Measurements from ENCODE around the gene UAP1L1. TPM values are rescaled to one million over a fixed set of nuclear protein-coding genes. Genes with fewer than 3 reads are reported as not detected.

The UAP1L1 gene
- total and polyA plus RNA-seq, 4 donors: 0.35 to 2.3 (median 1.7) TPM

DNA sequence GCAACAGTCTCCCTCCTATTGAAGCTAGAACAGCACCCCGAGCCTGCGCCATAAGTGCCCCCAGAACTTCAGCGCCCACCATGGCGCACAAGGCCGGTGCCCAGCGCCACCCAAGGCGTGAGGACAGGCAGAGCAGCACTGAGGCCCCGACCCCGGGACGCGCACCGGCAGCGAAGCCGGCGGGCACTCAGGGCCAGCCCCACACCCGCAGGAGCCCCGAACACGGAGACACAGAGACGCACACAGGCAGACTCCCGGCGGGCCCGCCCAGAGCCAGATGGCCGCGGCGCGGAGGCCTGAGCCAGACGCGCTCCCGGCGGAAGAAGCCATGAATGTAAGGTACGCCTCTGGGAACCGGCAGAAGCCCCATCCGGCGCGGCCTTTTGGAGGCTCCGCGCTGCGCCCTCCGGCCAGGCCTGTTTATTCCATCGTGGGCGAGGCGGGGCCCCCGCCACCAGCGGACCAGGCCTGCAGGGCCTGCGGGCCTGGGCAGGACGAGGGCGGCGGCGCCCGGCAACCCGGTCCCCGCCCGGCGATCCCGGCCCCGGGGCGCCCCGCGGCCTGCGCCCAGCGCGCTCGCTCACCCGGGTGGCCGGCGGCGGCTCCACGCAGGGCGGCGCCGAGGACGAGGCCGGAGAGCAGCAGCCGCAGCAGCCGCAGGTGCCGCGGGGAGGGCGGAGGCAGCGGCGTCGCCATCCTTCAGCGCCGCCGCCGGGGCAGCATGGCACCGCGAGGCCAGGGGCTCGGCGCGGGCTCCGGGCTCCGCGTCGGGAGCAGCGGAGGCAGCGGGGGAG lies 31.8 kb upstream of the UAP1L1 start (continued):
- TF ChIP-seq, protein P1, sequence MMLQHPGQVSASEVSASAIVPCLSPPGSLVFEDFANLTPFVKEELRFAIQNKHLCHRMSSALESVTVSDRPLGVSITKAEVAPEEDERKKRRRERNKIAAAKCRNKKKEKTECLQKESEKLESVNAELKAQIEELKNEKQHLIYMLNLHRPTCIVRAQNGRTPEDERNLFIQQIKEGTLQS (IDR thresholded peaks at IDR 0.05): no peak
- no peak for TF ChIP-seq GABPA (IDR thresholded peaks at IDR 0.05 in 1 of 2, conservative IDR thresholded peaks at IDR 0.05 in 1 of 2)
- TF ChIP-seq, protein P2, sequence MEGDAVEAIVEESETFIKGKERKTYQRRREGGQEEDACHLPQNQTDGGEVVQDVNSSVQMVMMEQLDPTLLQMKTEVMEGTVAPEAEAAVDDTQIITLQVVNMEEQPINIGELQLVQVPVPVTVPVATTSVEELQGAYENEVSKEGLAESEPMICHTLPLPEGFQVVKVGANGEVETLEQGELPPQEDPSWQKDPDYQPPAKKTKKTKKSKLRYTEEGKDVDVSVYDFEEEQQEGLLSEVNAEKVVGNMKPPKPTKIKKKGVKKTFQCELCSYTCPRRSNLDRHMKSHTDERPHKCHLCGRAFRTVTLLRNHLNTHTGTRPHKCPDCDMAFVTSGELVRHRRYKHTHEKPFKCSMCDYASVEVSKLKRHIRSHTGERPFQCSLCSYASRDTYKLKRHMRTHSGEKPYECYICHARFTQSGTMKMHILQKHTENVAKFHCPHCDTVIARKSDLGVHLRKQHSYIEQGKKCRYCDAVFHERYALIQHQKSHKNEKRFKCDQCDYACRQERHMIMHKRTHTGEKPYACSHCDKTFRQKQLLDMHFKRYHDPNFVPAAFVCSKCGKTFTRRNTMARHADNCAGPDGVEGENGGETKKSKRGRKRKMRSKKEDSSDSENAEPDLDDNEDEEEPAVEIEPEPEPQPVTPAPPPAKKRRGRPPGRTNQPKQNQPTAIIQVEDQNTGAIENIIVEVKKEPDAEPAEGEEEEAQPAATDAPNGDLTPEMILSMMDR (IDR thresholded peaks at IDR 0.05; ENCODE audit: low read depth, low read length, missing input control): no peak
- no peak for TF ChIP-seq SP1 (IDR thresholded peaks at IDR 0.05)

DNA sequence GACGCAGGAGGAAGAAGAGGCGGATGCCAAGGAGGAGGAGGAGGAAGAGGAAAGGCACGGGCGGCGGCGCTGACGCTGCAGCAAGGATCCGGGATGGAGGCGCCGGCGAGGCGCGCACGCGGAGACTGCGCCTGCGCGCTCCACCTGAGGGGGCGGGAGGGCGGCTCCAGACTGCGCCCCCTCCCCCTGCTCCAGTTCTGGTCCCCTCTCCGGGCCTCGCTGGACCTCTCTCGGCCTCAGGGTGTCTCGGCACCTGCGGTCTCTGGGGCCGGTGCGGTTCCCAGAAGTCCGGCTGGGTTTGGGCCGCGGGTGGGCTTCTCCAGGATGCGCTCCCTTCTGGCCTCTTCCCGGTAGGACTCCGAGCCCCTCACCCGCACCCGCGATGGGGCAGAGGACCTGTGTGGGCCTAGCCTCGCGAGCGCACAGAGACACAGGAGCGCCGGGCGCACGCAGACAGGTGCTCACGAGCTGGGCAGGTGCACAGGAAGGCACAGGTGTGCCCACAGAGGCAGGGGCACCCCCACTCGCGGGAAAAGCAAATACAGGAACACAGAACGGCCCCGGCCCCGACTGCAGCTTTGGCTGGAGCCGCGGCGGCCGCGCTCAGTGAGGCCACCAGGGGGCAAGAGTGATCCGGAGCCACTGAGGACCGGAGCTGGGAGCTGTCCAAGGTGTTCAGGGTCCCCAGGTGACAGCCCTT lies 31.1 kb upstream of the UAP1L1 start, which contains the start of gene NPDC1:
TSS of gene NPDC1 (minus strand) at position 90 of the 700 bp plus-strand sequence. CDS start 188 bp downstream, outside the sequence.
- peak within 1 kb of the TSS in 1 of 3 donors; percentile 54 for H3K4me3 ChIP-seq (ENCODE audit: low read depth in 1 of 3, low read length in 3 of 3)
- no peaks in the 10 kb centered on the region for H3K9me3 ChIP-seq (ENCODE audit: control insufficient read depth in 4 of 4, low read length in 3 of 4)
- DNase-seq (ENCODE audit: low spot score): peak; percentile 80
- peaks cover 6 to 17% (median 8%) of the 10 kb centered on the region in 4 donors for H3K27me3 ChIP-seq (ENCODE audit: control insufficient read depth in 4 of 4, insufficient read depth in 4 of 4, low read length in 3 of 4)
- H3K4me1 ChIP-seq (ENCODE audit: control insufficient read depth in 4 of 4, insufficient read depth in 4 of 4, low read length in 3 of 4): peaks cover 0 to 36% (median 4%) of the 10 kb centered on the region in 4 donors
- H3K9ac ChIP-seq (ENCODE audit: low read depth in 1 of 2, low read length in 2 of 2): no peak within 1 kb of the TSS
- H3K36me3 ChIP-seq (ENCODE audit: control insufficient read depth in 4 of 4, insufficient read depth in 3 of 4, low read depth in 1 of 4, low read length in 3 of 4): no peaks in the 10 kb centered on the region
- TF ChIP-seq NR2F2 (IDR thresholded peaks at IDR 0.05) (no peak), RAD21 (IDR thresholded peaks at IDR 0.05) (peak; percentile 79 to 85)
- TF ChIP-seq, protein P3, sequence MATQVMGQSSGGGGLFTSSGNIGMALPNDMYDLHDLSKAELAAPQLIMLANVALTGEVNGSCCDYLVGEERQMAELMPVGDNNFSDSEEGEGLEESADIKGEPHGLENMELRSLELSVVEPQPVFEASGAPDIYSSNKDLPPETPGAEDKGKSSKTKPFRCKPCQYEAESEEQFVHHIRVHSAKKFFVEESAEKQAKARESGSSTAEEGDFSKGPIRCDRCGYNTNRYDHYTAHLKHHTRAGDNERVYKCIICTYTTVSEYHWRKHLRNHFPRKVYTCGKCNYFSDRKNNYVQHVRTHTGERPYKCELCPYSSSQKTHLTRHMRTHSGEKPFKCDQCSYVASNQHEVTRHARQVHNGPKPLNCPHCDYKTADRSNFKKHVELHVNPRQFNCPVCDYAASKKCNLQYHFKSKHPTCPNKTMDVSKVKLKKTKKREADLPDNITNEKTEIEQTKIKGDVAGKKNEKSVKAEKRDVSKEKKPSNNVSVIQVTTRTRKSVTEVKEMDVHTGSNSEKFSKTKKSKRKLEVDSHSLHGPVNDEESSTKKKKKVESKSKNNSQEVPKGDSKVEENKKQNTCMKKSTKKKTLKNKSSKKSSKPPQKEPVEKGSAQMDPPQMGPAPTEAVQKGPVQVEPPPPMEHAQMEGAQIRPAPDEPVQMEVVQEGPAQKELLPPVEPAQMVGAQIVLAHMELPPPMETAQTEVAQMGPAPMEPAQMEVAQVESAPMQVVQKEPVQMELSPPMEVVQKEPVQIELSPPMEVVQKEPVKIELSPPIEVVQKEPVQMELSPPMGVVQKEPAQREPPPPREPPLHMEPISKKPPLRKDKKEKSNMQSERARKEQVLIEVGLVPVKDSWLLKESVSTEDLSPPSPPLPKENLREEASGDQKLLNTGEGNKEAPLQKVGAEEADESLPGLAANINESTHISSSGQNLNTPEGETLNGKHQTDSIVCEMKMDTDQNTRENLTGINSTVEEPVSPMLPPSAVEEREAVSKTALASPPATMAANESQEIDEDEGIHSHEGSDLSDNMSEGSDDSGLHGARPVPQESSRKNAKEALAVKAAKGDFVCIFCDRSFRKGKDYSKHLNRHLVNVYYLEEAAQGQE (IDR thresholded peaks at IDR 0.05): peak; percentile 96
- TF ChIP-seq, protein P2 (IDR thresholded peaks at IDR 0.05; ENCODE audit: low read depth, low read length, missing input control): peak; percentile 75
- WGBS: 2% methylated on average over 57 of the region's 57 CpGs
- peak within 1 kb of the TSS; percentile 4 to 27 for H3K27ac ChIP-seq (ENCODE audit: low read depth in 1 of 2, low read length in 2 of 2)

All from liver (tissue), 9 donors.